GM12892 (cell line): ENCODE measurements around the gene PHLPP2.
"Not testable (repeated sequence)": the region's sequence is repeated elsewhere in the genome, so short reads cannot be mapped to it uniquely, and the experiment has no call there.

Experiments used
- DNase-seq: peaks from one replicate; pipeline ENCODE4 v3.0.0; 2011; ENCODE audit not compliant: insufficient read length
- FAIRE-seq: peaks from 2 replicates; lab custom pipeline; 2011; peaks lifted over from hg19 to GRCh38; lab: Jason Lieb, UNC
- POLR2A ChIP-seq: IDR thresholded peaks from 2 replicates; pipeline ENCODE4 v1.6.1; 2011; ENCODE audit warnings: low read depth, low read length, control low read depth
- POLR2AphosphoS5 ChIP-seq: IDR thresholded peaks from 2 replicates; pipeline ENCODE4 v1.6.1; 2011; ENCODE audit warnings: low read depth, low read length, control low read depth
- TAF1 ChIP-seq: IDR thresholded peaks from 2 replicates; pipeline ENCODE4 v1.6.1; 2011; ENCODE audit warnings: low read depth, mild to moderate bottlenecking, control low read depth, low read length, borderline replicate concordance

The PHLPP2 gene

GRCh38 chr16:71711789-71712188 lies 12.7 kb downstream of the PHLPP2 start:
- peak; percentile 21 for FAIRE-seq
- TF ChIP-seq TAF1 (no peak), POLR2A (no peak), POLR2AphosphoS5 (no peak)

DNA sequence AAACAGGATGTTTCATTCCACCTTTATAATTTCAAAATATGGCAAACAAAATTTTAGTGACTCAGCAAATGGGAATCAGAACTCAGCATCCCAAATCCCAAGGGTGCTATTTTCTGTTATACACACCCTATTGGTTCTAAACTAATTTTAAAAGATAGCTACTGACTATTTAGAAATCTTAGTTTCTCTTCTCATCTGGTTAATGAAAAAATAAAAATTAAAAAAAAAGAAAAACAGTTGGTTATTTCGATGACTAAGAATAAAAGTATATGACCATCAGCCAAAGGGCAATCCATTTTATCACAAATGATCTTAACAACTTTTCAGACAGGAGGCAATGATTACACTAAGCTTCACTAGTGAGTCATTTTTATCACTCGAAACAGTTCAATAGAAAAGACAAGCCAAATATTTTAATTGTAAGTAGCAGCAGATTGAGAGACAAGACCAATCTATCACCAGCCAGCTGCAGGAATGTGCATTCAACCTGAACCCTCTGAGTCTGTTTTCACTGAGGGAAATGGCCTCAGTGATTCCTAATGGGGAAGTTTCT lies 15.2 kb downstream of the PHLPP2 start:
- FAIRE-seq = no peak

More at GRCh38 chr16:71711789-71712188, 12.7 kb downstream of the PHLPP2 start:
- DNase-seq = no peak

DNA sequence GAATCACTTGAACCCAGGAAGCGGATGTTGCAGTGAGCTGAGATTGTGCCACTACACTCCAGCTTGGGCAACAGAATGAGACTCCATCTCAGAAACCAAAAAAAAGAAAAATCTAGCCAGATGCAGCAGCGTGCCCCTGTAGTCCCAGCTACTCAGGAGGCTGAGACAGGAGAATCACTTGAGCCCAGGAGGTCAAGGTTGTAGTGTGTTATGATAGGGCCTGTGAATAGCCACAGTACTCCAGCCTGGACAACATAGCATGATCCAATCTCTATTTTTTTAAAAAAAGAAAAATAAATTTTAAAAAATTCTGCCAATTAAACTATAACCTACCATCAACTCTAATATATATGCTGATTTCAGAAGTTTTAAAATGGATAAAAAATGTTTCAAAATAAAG lies 15.8 kb downstream of the PHLPP2 start:
- TF ChIP-seq POLR2AphosphoS5 (no peak), TAF1 (no peak), POLR2A (no peak)
- DNase-seq (no peak), FAIRE-seq (no peak)

More for the DNA sequence above, 15.2 kb downstream of the PHLPP2 start:
- no peak for DNase-seq
- TF ChIP-seq TAF1 (no peak), POLR2AphosphoS5 (no peak), POLR2A (no peak)

GRCh38 chr16:71707199-71707598 lies 17.3 kb downstream of the PHLPP2 start:
- TF ChIP-seq POLR2AphosphoS5 (no peak), TAF1 (no peak), POLR2A (no peak)
- no peak for FAIRE-seq

GRCh38 chr16:71706046-71706445 lies 18.5 kb downstream of the PHLPP2 start:
- DNase-seq = no peak
- TF ChIP-seq TAF1 = no peak
- TF ChIP-seq POLR2A = no peak
- no peak for TF ChIP-seq POLR2AphosphoS5
- no peak for FAIRE-seq

More at GRCh38 chr16:71707199-71707598, 17.3 kb downstream of the PHLPP2 start:
- no peak for DNase-seq

DNA sequence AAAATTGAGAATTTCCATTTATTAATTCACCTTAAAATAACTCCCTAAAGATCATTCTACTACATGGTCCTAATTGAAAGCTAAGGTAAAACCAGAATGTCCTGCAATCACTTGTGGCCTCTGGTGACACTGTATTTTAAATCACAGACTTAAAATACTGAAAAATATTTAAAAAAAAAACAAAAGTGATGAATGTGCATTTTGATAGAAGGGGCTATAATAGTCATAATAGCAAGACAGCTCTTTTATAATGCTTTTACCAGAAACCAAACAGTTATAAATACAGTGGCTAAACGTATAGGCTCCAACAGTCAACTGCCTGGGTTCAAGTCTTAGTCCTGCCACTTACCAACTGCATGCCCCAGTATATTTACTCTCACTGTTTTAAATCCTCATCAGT lies 21.2 kb downstream of the PHLPP2 start:
- no peak for FAIRE-seq
- TF ChIP-seq POLR2A (no peak), POLR2AphosphoS5 (no peak), TAF1 (no peak)
- DNase-seq = no peak

DNA sequence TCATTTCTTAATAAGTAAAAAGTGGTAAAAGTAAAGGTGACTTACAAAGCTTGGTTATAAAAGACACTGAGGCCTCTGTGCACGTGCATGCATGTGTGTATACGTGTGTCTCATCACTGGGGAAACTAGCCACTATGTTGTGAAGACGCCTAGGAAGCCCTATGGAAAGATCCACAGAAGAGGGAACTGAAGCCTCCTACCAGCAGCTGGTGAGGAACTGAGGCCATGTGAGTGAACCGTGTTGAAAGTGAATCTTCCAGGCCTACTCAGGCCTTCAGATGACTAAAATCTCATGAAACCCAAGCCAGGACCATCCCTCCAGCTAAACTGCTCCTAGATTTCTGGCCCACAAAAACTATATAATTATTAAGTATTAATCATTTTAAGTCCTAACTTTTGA lies 23.7 kb downstream of the PHLPP2 start:
- FAIRE-seq = no peak
- DNase-seq = no peak
- no peak for TF ChIP-seq POLR2A
- no peak for TF ChIP-seq POLR2AphosphoS5
- no peak for TF ChIP-seq TAF1

GRCh38 chr16:71698491-71698890 lies 26.0 kb downstream of the PHLPP2 start:
- FAIRE-seq = no peak
- TF ChIP-seq POLR2A (no peak), TAF1 (no peak), POLR2AphosphoS5 (no peak)
- DNase-seq = no peak

DNA sequence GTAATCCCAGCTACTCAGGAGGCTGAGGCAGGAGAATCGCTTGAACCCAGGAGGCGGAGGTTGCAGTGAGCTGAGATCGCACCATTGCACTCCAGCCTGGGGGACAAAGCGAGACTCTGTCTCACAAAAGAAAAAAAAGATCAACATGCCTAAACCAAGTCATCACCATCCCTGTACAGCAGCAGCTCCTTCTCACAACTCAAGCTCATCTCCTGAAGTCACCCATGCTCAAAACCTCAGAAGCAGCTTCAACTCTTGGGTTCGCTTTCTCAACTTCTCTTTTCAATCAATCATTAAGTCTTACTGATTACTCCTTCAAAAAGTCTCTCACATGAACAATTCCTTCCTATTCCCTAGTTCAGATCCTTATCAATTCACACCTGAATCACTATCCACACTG lies 31.3 kb downstream of the PHLPP2 start:
- TF ChIP-seq POLR2A (no peak), TAF1 (no peak), POLR2AphosphoS5 (no peak)
- FAIRE-seq = no peak
- no peak for DNase-seq

DNA sequence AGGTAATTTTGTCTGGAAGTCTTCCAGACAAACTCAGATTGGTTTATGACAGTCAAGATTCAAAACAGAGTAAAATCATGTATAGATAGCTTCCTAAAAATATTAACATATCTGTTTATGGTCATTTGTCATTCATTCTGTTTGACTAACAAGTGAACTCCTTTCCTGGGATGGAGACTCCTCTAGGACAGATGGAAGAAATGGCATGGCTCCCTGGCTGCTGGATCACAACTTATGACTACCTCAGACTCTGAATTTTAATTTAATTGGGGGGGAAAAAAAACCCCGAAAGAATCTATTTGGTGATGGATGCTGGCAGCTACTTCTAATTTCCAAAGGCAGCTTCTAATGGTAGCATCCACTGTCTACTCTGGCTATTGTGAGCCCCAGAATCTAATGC lies 34.6 kb downstream of the PHLPP2 start:
- FAIRE-seq = no peak
- TF ChIP-seq POLR2AphosphoS5 (no peak), TAF1 (no peak), POLR2A (no peak)
- no peak for DNase-seq

DNA sequence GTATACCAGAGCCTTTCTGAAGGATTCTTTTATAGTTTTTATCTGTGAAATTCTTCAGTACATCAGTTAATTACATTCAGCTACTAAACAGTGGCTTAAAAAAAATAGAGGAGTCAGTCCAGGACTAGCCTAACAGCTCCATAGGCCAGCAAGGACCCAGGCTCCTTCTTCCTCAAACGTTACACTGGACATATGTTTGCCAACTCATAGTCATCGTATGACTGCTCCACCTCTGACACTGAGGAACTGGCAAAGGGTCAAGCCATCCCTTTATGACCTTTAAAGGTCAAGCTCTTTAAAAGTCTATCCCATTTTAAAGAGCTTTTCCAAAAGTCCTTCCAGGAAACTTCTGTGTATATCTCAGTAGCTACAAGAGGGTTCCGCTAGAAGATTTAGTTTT lies 36.6 kb downstream of the PHLPP2 start:
- no peak for TF ChIP-seq POLR2A
- TF ChIP-seq TAF1 = no peak
- no peak for TF ChIP-seq POLR2AphosphoS5
- DNase-seq (no peak), FAIRE-seq (no peak)

DNA sequence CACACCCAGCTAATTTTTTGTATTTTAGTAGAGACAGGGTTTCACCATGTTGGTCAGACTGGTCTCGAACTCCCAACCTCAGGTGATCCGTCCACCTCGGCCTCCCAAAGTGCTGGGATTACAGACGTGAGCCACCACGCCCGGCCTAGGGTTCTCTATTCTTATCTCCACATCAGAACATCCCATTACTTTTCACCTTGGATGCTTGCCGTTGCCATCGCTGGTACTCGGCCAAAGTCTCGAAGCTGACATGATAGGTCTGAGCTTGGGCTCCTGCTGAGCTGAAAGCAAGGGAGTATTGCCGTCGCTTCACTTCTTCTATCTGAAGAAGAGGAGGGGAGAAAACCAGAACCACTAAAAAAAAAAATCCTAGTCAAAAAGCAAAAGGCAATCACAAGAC lies 40.2 kb downstream of the PHLPP2 start:
- not testable (repeated sequence) for DNase-seq, FAIRE-seq

GRCh38 chr16:71681360-71681759 lies 43.1 kb downstream of the PHLPP2 start:
- FAIRE-seq = no peak
- no peak for TF ChIP-seq TAF1
- no peak for TF ChIP-seq POLR2AphosphoS5
- no peak for TF ChIP-seq POLR2A
- no peak for DNase-seq
